H1 (cell line): ENCODE data around the gene ERC1.

ENCODE experiments used
- JUN ChIP-seq: IDR thresholded peaks from 2 replicates; pipeline ENCODE4 v1.6.1; 2011; ENCODE audit warnings: low read depth, mild to moderate bottlenecking, improper control_type of control experiment, low read length
- TF ChIP-seq, protein P1 (sequence below), 3 experiments: IDR thresholded peaks; 1 replicate in 2 of 3; 2 replicates in 1 of 3; pipeline versions ENCODE4 v1.5.1 to v1.6.1; 2011; ENCODE audit warnings: low read length in 3 of 3, mild to moderate bottlenecking in 3 of 3, inconsistent platforms in 2 of 3, low read depth in 1 of 3, moderate library complexity in 1 of 3; ENCODE audit not compliant: insufficient read depth in 1 of 3; ENCODE audit errors: control extremely low read depth in 1 of 3

DNA sequence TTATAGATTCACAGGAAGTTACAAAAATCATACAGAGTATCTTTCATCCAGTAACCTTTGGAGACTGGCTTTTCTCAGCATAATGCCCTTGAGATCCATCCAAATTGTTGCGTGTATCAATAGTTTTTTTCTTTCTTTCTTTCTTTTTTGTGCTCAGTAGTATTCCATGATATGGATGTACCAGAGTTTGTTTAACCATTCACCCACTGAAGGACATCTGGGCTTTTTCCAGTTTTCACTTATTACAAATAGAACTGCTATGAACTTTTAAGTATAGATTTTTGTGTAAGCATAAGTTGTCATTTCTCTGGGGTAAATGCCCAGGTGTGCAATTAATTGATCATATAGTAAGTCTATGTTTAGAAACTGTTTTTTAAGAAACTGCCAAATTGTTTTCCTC lies 524.0 kb downstream of the ERC1 start:
- TF ChIP-seq, protein P1, sequence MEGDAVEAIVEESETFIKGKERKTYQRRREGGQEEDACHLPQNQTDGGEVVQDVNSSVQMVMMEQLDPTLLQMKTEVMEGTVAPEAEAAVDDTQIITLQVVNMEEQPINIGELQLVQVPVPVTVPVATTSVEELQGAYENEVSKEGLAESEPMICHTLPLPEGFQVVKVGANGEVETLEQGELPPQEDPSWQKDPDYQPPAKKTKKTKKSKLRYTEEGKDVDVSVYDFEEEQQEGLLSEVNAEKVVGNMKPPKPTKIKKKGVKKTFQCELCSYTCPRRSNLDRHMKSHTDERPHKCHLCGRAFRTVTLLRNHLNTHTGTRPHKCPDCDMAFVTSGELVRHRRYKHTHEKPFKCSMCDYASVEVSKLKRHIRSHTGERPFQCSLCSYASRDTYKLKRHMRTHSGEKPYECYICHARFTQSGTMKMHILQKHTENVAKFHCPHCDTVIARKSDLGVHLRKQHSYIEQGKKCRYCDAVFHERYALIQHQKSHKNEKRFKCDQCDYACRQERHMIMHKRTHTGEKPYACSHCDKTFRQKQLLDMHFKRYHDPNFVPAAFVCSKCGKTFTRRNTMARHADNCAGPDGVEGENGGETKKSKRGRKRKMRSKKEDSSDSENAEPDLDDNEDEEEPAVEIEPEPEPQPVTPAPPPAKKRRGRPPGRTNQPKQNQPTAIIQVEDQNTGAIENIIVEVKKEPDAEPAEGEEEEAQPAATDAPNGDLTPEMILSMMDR (IDR thresholded peaks at IDR 0.05; ENCODE audit: control extremely low read depth in 1 of 3, insufficient read depth in 1 of 3, low read depth in 1 of 3, low read length in 3 of 3) = no peak
- no peak for TF ChIP-seq JUN
